ENCODE results near the gene HOXA10. TPM values are rescaled to one million over a fixed set of nuclear protein-coding genes. Genes with fewer than 3 reads are reported as not detected.
A peak's percentile ranks its signal among the peaks of the same experiment; 100 is the strongest.

The HOXA10 gene
- total RNA-seq, 1 donor from 2014 or later, result 4.9 TPM

DNA sequence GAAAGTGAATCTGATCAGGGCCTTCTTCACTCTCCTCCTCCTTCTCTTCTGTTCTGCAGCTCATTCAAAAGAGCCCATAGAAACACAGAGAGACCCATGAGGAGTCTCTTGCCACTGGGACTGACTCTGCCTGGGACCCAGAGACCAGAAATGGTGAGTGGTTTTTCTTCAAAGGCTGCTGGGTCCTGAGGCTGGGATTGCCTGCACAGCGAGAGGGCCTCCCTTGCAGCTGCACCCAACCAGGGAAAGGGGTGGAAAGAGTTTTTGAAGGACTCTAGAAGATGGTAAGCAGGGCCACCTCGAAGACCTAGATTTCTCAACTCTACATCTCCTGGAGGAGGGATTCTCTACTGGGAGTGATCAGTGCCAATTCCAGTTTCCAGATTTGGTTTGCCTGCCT lies 41.2 kb upstream of the HOXA10 start:
- Mint-ChIP-seq H3K27me3 (peaks cover 99% of the 10 kb centered on the region), H3K36me3 (no peaks in the 10 kb centered on the region), H3K27ac (no peak overlapping the region), H3K4me3 (no peak overlapping the region), H3K9me3 (no peaks in the 10 kb centered on the region), H3K4me1 (ENCODE audit: unreplicated experiment) (peaks cover 3% of the 10 kb centered on the region)
- TF ChIP-seq, protein P1, sequence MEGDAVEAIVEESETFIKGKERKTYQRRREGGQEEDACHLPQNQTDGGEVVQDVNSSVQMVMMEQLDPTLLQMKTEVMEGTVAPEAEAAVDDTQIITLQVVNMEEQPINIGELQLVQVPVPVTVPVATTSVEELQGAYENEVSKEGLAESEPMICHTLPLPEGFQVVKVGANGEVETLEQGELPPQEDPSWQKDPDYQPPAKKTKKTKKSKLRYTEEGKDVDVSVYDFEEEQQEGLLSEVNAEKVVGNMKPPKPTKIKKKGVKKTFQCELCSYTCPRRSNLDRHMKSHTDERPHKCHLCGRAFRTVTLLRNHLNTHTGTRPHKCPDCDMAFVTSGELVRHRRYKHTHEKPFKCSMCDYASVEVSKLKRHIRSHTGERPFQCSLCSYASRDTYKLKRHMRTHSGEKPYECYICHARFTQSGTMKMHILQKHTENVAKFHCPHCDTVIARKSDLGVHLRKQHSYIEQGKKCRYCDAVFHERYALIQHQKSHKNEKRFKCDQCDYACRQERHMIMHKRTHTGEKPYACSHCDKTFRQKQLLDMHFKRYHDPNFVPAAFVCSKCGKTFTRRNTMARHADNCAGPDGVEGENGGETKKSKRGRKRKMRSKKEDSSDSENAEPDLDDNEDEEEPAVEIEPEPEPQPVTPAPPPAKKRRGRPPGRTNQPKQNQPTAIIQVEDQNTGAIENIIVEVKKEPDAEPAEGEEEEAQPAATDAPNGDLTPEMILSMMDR (conservative IDR thresholded peaks at IDR 0.05), result no peak
- DNase-seq (ENCODE audit: extremely low spot score, unreplicated experiment), result no peak

DNA sequence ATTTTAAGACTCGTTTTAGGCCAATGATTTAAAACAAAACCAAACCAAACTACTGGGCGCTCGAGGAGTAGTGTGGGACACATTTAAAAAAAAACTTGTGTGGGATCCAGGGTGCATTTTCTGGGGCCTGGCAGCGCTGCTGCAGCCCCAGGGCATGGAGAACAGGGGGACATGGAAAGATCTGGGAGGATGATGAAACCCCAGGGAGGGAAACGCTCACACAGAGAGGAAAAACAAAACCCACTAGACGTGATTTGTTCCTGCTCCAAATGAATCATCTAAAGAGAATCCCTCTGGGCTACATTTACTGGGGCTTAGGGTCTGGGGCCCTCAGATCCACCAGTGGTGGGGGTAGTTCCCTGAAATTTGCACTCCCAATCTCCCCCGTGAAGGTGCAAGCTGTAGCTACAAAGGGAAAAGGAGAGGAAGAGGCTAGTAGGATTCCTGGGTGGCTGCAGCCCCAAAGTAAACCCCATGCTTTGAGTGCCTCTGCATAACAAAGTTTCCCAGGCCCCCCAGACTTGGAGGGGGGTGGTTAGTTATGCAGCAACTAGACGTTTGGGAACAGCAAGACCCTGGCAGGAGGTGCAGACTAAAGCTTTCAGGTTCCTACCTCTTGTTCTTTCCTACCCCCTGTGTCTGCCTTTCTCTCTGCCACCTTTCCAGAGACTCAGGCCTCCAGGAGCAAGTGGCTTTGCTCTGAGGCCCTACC lies 40.3 kb upstream of the HOXA10 start:
- Mint-ChIP-seq H3K27ac (no peak overlapping the region), H3K36me3 (no peaks in the 10 kb centered on the region), H3K27me3 (peaks cover 99% of the 10 kb centered on the region), H3K4me3 (no peak overlapping the region), H3K4me1 (ENCODE audit: unreplicated experiment) (peaks cover 6% of the 10 kb centered on the region), H3K9me3 (no peaks in the 10 kb centered on the region)
- TF ChIP-seq, protein P1 (conservative IDR thresholded peaks at IDR 0.05), result no peak
- no peak for DNase-seq (ENCODE audit: extremely low spot score, unreplicated experiment)

DNA sequence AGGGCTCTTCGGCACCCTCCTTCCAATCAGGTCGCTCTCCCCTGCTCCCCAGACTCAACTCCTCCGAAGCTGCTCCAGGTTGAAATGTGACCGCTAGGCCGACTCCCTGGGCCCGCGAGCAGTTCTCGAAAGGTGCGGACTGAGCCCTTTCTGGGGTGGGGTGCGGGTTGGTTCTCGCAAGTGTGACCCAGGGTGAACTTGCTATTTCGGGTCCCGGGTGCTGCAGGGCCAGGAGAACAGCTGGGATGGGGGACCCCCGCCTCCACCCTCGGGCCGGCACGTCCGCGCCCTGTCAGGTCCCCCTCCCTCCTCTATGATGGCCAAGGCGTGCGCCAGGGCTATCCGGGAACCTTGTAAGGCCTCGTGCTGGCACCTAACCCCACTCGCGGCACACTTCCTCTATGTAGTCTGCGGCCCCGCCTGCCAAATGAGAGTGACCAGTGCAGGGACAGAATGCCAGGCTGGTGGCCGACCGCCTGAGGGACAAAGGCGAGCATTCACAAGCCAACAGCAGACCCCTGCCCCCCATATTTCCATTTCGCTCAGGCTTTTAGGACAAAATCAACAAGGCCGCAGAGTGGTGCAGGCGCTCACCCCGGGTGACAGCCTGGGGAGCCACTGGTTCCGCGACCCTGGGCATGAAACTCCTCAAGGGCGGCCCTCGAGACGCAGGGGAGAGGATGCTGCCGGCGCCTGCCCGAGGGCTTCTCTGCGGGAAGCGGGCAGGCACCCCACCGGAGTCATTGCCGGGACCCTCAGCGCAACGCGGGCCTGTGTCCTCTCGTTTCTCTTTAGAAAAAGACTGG lies 39.5 kb upstream of the HOXA10 start:
- no peak overlapping the region for H3K27ac Mint-ChIP-seq
- peak overlapping the region; percentile 57 for H3K4me3 Mint-ChIP-seq
- no peaks in the 10 kb centered on the region for H3K36me3 Mint-ChIP-seq
- no peaks in the 10 kb centered on the region for H3K9me3 Mint-ChIP-seq
- no peak for DNase-seq (ENCODE audit: extremely low spot score, unreplicated experiment)
- peaks cover 6% of the 10 kb centered on the region for H3K4me1 Mint-ChIP-seq (ENCODE audit: unreplicated experiment)
- H3K27me3 Mint-ChIP-seq, result peaks cover 99% of the 10 kb centered on the region
- TF ChIP-seq, protein P1 (conservative IDR thresholded peaks at IDR 0.05), result no peak

DNA sequence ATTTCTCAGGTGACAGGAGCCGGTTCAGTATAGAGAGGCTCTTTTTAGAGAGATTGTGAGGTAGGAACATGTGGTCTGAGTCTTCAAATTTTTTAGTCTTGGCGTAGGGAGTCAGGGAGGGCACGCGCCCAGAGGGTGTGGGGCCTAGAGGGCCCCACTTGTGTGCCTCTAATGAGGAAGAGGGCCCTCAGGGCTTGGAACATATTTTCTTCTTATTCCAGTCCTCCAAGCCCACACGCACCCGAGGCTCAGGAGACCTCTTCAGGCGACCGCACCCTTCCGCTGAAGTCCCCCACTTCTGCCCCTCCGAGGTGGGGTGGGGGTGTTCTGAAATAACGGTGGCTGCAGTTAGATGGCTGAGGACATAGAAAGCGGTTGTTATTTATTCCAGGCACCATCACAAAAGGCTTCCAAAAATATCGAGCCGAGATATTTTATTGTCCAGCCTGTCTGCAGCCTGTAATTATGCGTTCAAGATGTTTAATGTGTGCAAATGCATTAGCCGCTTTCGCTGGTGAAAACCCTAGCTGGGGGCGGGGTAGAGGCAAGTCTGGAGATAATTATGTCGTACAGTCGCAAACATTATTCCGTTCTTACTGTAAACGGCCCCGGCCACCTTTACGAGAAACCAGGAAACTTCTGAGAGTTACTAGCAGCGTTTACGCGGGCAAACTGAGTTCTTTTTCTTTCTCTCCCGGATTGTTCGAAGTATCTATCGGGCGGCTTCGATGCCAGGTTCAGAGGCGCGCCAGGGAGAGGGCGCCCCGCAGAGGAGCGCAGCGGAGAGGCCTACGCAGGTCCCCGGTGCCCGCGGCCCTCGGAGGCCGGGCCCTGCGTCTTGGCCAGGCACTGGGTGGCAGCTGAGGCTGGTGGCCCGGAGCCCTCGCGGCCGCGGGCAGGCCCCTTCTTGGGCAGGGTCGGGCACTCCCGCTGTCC lies 38.6 kb upstream of the HOXA10 start:
- no peaks in the 10 kb centered on the region for H3K36me3 Mint-ChIP-seq
- H3K4me1 Mint-ChIP-seq (ENCODE audit: unreplicated experiment), result peaks cover 6% of the 10 kb centered on the region
- H3K27me3 Mint-ChIP-seq, result peaks cover 99% of the 10 kb centered on the region
- H3K9me3 Mint-ChIP-seq, result no peaks in the 10 kb centered on the region
- DNase-seq (ENCODE audit: extremely low spot score, unreplicated experiment), result no peak
- H3K27ac Mint-ChIP-seq, result no peak overlapping the region
- peak overlapping the region; percentile 54 for H3K4me3 Mint-ChIP-seq
- TF ChIP-seq, protein P1 (conservative IDR thresholded peaks at IDR 0.05), result no peak

DNA sequence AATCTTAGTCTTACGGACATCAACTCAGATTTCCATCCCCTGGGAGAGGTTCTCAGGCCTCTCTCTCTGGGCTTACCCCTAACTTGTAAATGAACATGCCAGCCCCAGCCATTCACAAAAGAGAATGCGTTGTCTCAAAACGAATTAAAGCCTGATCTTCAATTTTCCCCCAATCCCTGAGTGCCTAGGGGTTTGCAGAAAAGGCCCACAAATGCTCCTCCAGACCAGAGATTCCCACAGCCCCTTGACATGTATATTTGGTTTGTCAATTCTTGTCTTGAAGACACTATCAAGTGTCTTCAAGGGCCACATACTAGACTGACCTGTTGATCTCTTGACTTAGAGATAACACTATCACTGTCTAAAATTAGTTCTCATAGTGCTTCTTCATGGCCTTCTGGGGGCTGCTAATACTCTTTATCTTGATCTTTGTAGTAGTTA lies 37.7 kb upstream of the HOXA10 start:
- H3K4me3 Mint-ChIP-seq, result no peak overlapping the region
- DNase-seq (ENCODE audit: extremely low spot score, unreplicated experiment), result no peak
- no peaks in the 10 kb centered on the region for H3K9me3 Mint-ChIP-seq
- TF ChIP-seq, protein P1 (conservative IDR thresholded peaks at IDR 0.05), result no peak
- H3K36me3 Mint-ChIP-seq, result no peaks in the 10 kb centered on the region
- no peak overlapping the region for H3K27ac Mint-ChIP-seq
- peaks cover 99% of the 10 kb centered on the region for H3K27me3 Mint-ChIP-seq
- peaks cover 6% of the 10 kb centered on the region for H3K4me1 Mint-ChIP-seq (ENCODE audit: unreplicated experiment)

Measured in type B pancreatic cell (in vitro differentiated cells).